DOHH2 (cell line): ENCODE data around the gene ZNF232.

Source experiments
- CTCF ChIP-seq: fragments of 200-600 bp; sonication (generic); IDR thresholded peaks from one replicate; pipeline ENCODE4 v1.5.1; 2014; ENCODE audit warnings: antibody characterized with exemption, mild to moderate bottlenecking, low read depth, low read length; ENCODE audit not compliant: poor library complexity, severe bottlenecking
- EZH2phosphoT487 ChIP-seq: fragments of 200-600 bp; sonication (generic); IDR thresholded peaks from 2 replicates; pipeline ENCODE4 v1.6.1; 2017; ENCODE audit warnings: borderline replicate concordance, mild to moderate bottlenecking, antibody characterized with exemption, low read length, moderate library complexity, mixed read lengths

GRCh38 chr17:5110816-5111215 is 862 bp downstream of the ZNF232 start:
- TF ChIP-seq CTCF (no peak), EZH2phosphoT487 (no peak)
